ENCODE results near the gene KDM4B. TPM values are rescaled to one million over a fixed set of nuclear protein-coding genes. Genes with fewer than 3 reads are reported as not detected.

The KDM4B gene
- total and polyA plus RNA-seq, 2 donors from 2014 or later, result 6.6 to 35.7 TPM

DNA sequence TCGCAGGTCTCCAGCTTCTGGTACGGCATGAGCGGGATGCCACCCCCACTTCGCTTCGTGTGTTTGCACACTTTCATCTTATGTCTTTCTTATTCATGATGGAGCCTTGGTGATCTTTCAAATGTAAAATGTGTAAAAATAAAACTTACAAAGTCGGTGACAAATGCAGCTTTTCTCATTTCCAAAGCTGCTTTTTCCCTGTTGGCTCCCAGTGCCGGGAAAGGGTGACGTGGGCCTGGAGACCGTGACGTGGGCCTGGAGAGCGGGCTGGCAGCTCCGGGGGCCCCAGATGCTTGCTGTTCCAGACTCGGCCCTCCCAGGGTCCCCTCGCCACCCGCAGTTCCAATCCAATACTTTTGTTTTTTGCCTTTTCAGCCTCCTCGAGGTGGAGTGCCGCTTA, 101.4 kb downstream of the KDM4B start:
- Histone ChIP-seq H3K27me3 (ENCODE audit: control insufficient read depth, insufficient read depth, low read length) (no peaks in the 10 kb centered on the region), H3K9me3 (ENCODE audit: control insufficient read depth in 2 of 3, insufficient read depth in 1 of 3, low read length in 3 of 3) (no peaks in the 10 kb centered on the region), H3K27ac (ENCODE audit: low read depth in 2 of 2, low read length in 2 of 2) (no peak overlapping the region), H3K36me3 (ENCODE audit: control insufficient read depth in 2 of 3, insufficient read depth in 3 of 3, low read length in 3 of 3) (peaks cover 0 to 13% (median 2%) of the 10 kb centered on the region in 3 donors), H3K9ac (ENCODE audit: low read length in 3 of 3) (no peak overlapping the region), H3K4me1 (ENCODE audit: control insufficient read depth in 2 of 3, insufficient read depth in 2 of 3, low read depth in 1 of 3, low read length in 3 of 3) (no peaks in the 10 kb centered on the region), H3K4me3 (ENCODE audit: low read length in 3 of 3) (no peak overlapping the region)
- FAIRE-seq, result no peak
- no peak for DNase-seq
- TF ChIP-seq, protein P1, sequence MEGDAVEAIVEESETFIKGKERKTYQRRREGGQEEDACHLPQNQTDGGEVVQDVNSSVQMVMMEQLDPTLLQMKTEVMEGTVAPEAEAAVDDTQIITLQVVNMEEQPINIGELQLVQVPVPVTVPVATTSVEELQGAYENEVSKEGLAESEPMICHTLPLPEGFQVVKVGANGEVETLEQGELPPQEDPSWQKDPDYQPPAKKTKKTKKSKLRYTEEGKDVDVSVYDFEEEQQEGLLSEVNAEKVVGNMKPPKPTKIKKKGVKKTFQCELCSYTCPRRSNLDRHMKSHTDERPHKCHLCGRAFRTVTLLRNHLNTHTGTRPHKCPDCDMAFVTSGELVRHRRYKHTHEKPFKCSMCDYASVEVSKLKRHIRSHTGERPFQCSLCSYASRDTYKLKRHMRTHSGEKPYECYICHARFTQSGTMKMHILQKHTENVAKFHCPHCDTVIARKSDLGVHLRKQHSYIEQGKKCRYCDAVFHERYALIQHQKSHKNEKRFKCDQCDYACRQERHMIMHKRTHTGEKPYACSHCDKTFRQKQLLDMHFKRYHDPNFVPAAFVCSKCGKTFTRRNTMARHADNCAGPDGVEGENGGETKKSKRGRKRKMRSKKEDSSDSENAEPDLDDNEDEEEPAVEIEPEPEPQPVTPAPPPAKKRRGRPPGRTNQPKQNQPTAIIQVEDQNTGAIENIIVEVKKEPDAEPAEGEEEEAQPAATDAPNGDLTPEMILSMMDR (IDR thresholded peaks at IDR 0.05; ENCODE audit: borderline replicate concordance, extremely low read depth, insufficient read depth), result no peak
- intact Hi-C loops (cut with DNase I), result no loop called here

GRCh38 chr19:5070930-5071329, 102.0 kb downstream of the KDM4B start:
- intact Hi-C loops (cut with DNase I), result no loop called here
- H3K36me3 ChIP-seq (ENCODE audit: control insufficient read depth in 2 of 3, insufficient read depth in 3 of 3, low read length in 3 of 3), result peaks cover 0 to 16% (median 2%) of the 10 kb centered on the region in 3 donors
- no peak for DNase-seq

DNA sequence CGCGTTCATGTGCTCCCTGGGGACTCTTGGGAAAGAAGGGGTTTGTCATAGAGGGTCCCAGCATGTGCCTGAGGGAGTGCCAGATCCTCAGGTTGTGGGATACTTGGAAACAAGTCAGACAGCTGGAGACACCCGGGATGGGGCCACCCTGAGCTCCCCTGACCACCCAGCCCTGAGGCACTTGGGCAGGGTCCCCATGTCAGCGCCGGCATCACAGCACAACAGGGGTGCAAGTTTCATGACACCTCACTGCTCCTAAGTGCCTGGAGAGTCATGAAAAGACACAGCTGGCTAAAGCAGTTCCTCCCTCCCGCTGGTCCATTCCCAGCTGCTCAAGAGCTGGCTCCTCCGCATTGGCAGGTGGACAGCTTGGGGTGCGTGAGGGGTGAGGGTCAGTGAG, 102.7 kb downstream of the KDM4B start:
- no peaks in the 10 kb centered on the region for H3K4me1 ChIP-seq (ENCODE audit: control insufficient read depth in 2 of 3, insufficient read depth in 2 of 3, low read depth in 1 of 3, low read length in 3 of 3)
- DNase-seq (no peak), FAIRE-seq (no peak)
- TF ChIP-seq, protein P1 (IDR thresholded peaks at IDR 0.05; ENCODE audit: borderline replicate concordance, extremely low read depth, insufficient read depth), result no peak
- H3K27me3 ChIP-seq (ENCODE audit: control insufficient read depth, insufficient read depth, low read length), result no peaks in the 10 kb centered on the region
- intact Hi-C loops (cut with DNase I), result no loop called here
- H3K4me3 ChIP-seq (ENCODE audit: low read length in 3 of 3), result no peak overlapping the region
- H3K27ac ChIP-seq (ENCODE audit: low read depth in 2 of 2, low read length in 2 of 2), result no peak overlapping the region
- H3K9ac ChIP-seq (ENCODE audit: low read length in 3 of 3), result no peak overlapping the region
- H3K36me3 ChIP-seq (ENCODE audit: control insufficient read depth in 2 of 3, insufficient read depth in 3 of 3, low read length in 3 of 3), result peaks cover 0 to 16% (median 4%) of the 10 kb centered on the region in 3 donors
- no peaks in the 10 kb centered on the region for H3K9me3 ChIP-seq (ENCODE audit: control insufficient read depth in 2 of 3, insufficient read depth in 1 of 3, low read length in 3 of 3)

More at GRCh38 chr19:5070930-5071329, 102.0 kb downstream of the KDM4B start:
- FAIRE-seq, result no peak
- Histone ChIP-seq H3K9me3 (ENCODE audit: control insufficient read depth in 2 of 3, insufficient read depth in 1 of 3, low read length in 3 of 3) (no peaks in the 10 kb centered on the region), H3K4me1 (ENCODE audit: control insufficient read depth in 2 of 3, insufficient read depth in 2 of 3, low read depth in 1 of 3, low read length in 3 of 3) (no peaks in the 10 kb centered on the region), H3K9ac (ENCODE audit: low read length in 3 of 3) (no peak overlapping the region), H3K27ac (ENCODE audit: low read depth in 2 of 2, low read length in 2 of 2) (no peak overlapping the region), H3K4me3 (ENCODE audit: low read length in 3 of 3) (no peak overlapping the region), H3K27me3 (ENCODE audit: control insufficient read depth, insufficient read depth, low read length) (no peaks in the 10 kb centered on the region)
- TF ChIP-seq, protein P1 (IDR thresholded peaks at IDR 0.05; ENCODE audit: borderline replicate concordance, extremely low read depth, insufficient read depth), result no peak

DNA sequence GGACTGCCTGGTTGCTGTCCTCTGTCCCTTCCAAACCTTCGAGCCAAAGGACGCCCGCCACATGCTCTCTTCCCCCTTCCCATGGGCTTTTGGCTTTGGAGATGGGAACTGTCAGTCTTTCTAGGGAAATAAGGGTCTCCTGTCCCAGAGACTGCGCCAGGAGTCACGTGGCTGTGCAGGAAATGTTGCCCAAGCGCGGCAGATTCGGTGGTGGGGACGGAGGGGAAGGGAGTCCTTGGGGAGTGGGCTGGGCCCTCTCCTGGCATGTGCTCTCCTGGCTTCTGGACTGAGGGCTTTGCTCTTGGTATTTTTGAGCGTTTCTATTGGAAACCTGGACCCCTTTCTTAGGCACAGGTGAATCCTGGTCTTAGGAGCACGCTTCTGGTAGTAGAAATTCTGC, 103.2 kb downstream of the KDM4B start:
- Histone ChIP-seq H3K9me3 (ENCODE audit: control insufficient read depth in 2 of 3, insufficient read depth in 1 of 3, low read length in 3 of 3) (no peaks in the 10 kb centered on the region), H3K27ac (ENCODE audit: low read depth in 2 of 2, low read length in 2 of 2) (no peak overlapping the region), H3K4me3 (ENCODE audit: low read length in 3 of 3) (no peak overlapping the region), H3K27me3 (ENCODE audit: control insufficient read depth, insufficient read depth, low read length) (no peaks in the 10 kb centered on the region), H3K9ac (ENCODE audit: low read length in 3 of 3) (no peak overlapping the region), H3K4me1 (ENCODE audit: control insufficient read depth in 2 of 3, insufficient read depth in 2 of 3, low read depth in 1 of 3, low read length in 3 of 3) (no peaks in the 10 kb centered on the region), H3K36me3 (ENCODE audit: control insufficient read depth in 2 of 3, insufficient read depth in 3 of 3, low read length in 3 of 3) (peaks cover 0 to 16% (median 6%) of the 10 kb centered on the region in 3 donors)
- intact Hi-C loops (cut with DNase I), result no loop called here
- DNase-seq, result no peak
- TF ChIP-seq, protein P1 (IDR thresholded peaks at IDR 0.05; ENCODE audit: borderline replicate concordance, extremely low read depth, insufficient read depth), result no peak
- no peak for FAIRE-seq
